Measurements from ENCODE around the gene EGLN1.

EGLN1 gene

GRCh38 chr1:231420959-231421545 lies 1.0 kb downstream of the EGLN1 start:
- DNase-seq: peak in 2 of 4 experiments; percentile 6 to 18

- no peak for DNase-seq
Observed at GRCh38 chr1:231420299-231420958, 1.7 kb downstream of the EGLN1 start.

GRCh38 chr1:231419738-231420298 lies 2.3 kb downstream of the EGLN1 start:
- no peak for DNase-seq

- no peak for DNase-seq
Observed at GRCh38 chr1:231419147-231419546, 2.9 kb downstream of the EGLN1 start.

- DNase-seq: no peak
Observed at GRCh38 chr1:231418741-231419107, 3.4 kb downstream of the EGLN1 start.

GRCh38 chr1:231418101-231418740 lies 3.9 kb downstream of the EGLN1 start:
- no peak for DNase-seq

GRCh38 chr1:231417513-231417912 lies 4.6 kb downstream of the EGLN1 start:
- no peak for DNase-seq

- DNase-seq: no peak
Observed at GRCh38 chr1:231416901-231417300, 5.2 kb downstream of the EGLN1 start.

- DNase-seq: no peak
Observed at GRCh38 chr1:231415018-231415583, 7.0 kb downstream of the EGLN1 start.

GRCh38 chr1:231414260-231415016 lies 7.6 kb downstream of the EGLN1 start:
- DNase-seq: no peak

GRCh38 chr1:231413749-231414082 lies 8.4 kb downstream of the EGLN1 start:
- no peak for DNase-seq

- DNase-seq: no peak
Observed at GRCh38 chr1:231411036-231411531, 11.0 kb downstream of the EGLN1 start.

GRCh38 chr1:231410036-231410612 lies 12.0 kb downstream of the EGLN1 start:
- no peak for DNase-seq

- DNase-seq: no peak
Observed at GRCh38 chr1:231408528-231409094, 13.5 kb downstream of the EGLN1 start.

- no peak for DNase-seq
Observed at GRCh38 chr1:231407547-231408396, 14.3 kb downstream of the EGLN1 start.

- DNase-seq: no peak
Observed at GRCh38 chr1:231407049-231407448, 15.0 kb downstream of the EGLN1 start.

- no peak for DNase-seq
Observed at GRCh38 chr1:231404318-231404717, 17.8 kb downstream of the EGLN1 start.

GRCh38 chr1:231401478-231401877 lies 20.6 kb downstream of the EGLN1 start:
- DNase-seq: no peak

- no peak for DNase-seq
Observed at GRCh38 chr1:231397886-231398671, 24.0 kb downstream of the EGLN1 start.

- no peak for DNase-seq
Observed at GRCh38 chr1:231396643-231397042, 25.4 kb downstream of the EGLN1 start.

Data from activated naive CD4-positive, alpha-beta T cell (primary cell).